K562 (cell line): ENCODE data around the gene PES1. TPM values are rescaled to one million over a fixed set of nuclear protein-coding genes. Genes with fewer than 3 reads are reported as not detected.
A peak's percentile ranks its signal among the peaks of the same experiment; 100 is the strongest.

Experiments
- ATAC-seq: fragments of 200-7000 bp; cut with Tn5 transposase; 3 replicates; pipeline ENCODE4 v1.9.1; 2020; ENCODE audit warnings: moderate library complexity
- BruUV-seq: library from RNA; stranded (reverse); fragments of 400-500 nt; replicated peaks from 2 replicates; lab custom pipeline; 2021; lab: Mats Ljungman, UMichigan
- CTCF ChIA-PET: fragments of 300-600 bp; formaldehyde crosslinking; extraction: SDS; loops from one replicate; lab custom pipeline; 2021; ENCODE audit warnings: low intra/inter-chr PET ratio; lab: Yijun Ruan, JAX
- POLR2A ChIA-PET: fragments of 300-600, 350-650 bp; sonication (Branson Sonifier 250); formaldehyde crosslinking; extraction: SDS; loops from one replicate; lab custom pipeline; 2021; ENCODE audit warnings: antibody characterized with exemption, inconsistent platforms; lab: Yijun Ruan, JAX
- DNase-seq, 4 experiments: peaks; one replicate each; pipeline versions ENCODE4 v3.0.0 to v3.0.0-alpha.2; 2011 to 2018; ENCODE audit warnings: low spot score in 3 of 4, mixed read lengths in 3 of 4; ENCODE audit errors: extremely low read depth in 1 of 4
- FAIRE-seq: peaks from 2 replicates; lab custom pipeline; 2011; peaks lifted over from hg19 to GRCh38; lab: Jason Lieb, UNC
- H2AFZ ChIP-seq: 2 replicates; pipeline ENCODE4 v1.6.0; 2011; ENCODE audit warnings: low read depth, low read length, control low read depth, inconsistent platforms
- H3K27ac ChIP-seq: fragments of 200-600 bp; 3 replicates; pipeline ENCODE4 v1.8.0; 2011; ENCODE audit warnings: low read depth, mild to moderate bottlenecking, control low read depth, inconsistent platforms, low read length, moderate library complexity, mixed read lengths; ENCODE audit errors: extremely low read depth
- H3K27me3 ChIP-seq, 2 experiments: fragments of 300-600 bp in 1 of 2; 2 replicates in 1 of 2; 3 replicates in 1 of 2; pipeline versions ENCODE4 v1.6.0 to v1.8.0; 2011; ENCODE audit warnings: inconsistent platforms in 2 of 2, low read length in 2 of 2, mild to moderate bottlenecking in 1 of 2, mixed read lengths in 1 of 2, moderate library complexity in 1 of 2; ENCODE audit not compliant: control insufficient read depth in 2 of 2, insufficient read depth in 2 of 2
- H3K36me3 ChIP-seq: fragments of 300-600 bp; 3 replicates; pipeline ENCODE4 v1.8.0; 2011; ENCODE audit warnings: mild to moderate bottlenecking, low read length, inconsistent platforms; ENCODE audit not compliant: control insufficient read depth, insufficient read depth
- H3K4me1 ChIP-seq, 2 experiments: fragments of 200-600 bp in 1 of 2; replicated peaks in 1 of 2; 2 replicates in 1 of 2; 3 replicates in 1 of 2; pipeline versions ENCODE4 v1.5.1 to v1.8.0; 2011; ENCODE audit warnings: inconsistent platforms in 2 of 2, low read length in 2 of 2, mild to moderate bottlenecking in 1 of 2, mixed read lengths in 1 of 2, moderate library complexity in 1 of 2; ENCODE audit not compliant: control insufficient read depth in 2 of 2, insufficient read depth in 2 of 2
- H3K4me2 ChIP-seq: 2 replicates; pipeline ENCODE4 v1.6.1; 2011; ENCODE audit warnings: low read length, control low read depth, inconsistent platforms, mixed read lengths; ENCODE audit not compliant: insufficient read depth
- H3K4me3 ChIP-seq: fragments of 200-600 bp; sonication (generic), shearing (Covaris generic); 2 replicates; pipeline ENCODE4 v1.5.1; 2016; ENCODE audit warnings: control low read depth, inconsistent platforms
- H3K79me2 ChIP-seq: fragments of 200-600 bp; 3 replicates; pipeline ENCODE4 v1.8.0; 2011; ENCODE audit warnings: low read length, inconsistent platforms; ENCODE audit not compliant: control insufficient read depth, insufficient read depth
- H3K9ac ChIP-seq, 2 experiments: 2 replicates each; pipeline versions ENCODE4 v1.6.0 to v1.6.1; 2011; ENCODE audit warnings: low read depth in 2 of 2, low read length in 2 of 2, control low read depth in 1 of 2, inconsistent platforms in 1 of 2, mild to moderate bottlenecking in 1 of 2, mixed read lengths in 1 of 2; ENCODE audit not compliant: insufficient read depth in 1 of 2
- H3K9me1 ChIP-seq: one replicate; pipeline ENCODE4 v1.6.0; 2011; ENCODE audit warnings: inconsistent platforms, mild to moderate bottlenecking, low read length, moderate library complexity; ENCODE audit not compliant: control insufficient read depth, insufficient read depth
- H3K9me3 ChIP-seq: replicated peaks from 2 replicates; pipeline ENCODE4 v1.5.1; 2011; ENCODE audit warnings: low read depth, low read length, inconsistent platforms; ENCODE audit not compliant: control insufficient read depth, insufficient read depth
- H4K20me1 ChIP-seq: replicated peaks from 2 replicates; pipeline ENCODE4 v1.6.1; 2011; ENCODE audit warnings: low read length, inconsistent platforms, mixed read lengths; ENCODE audit not compliant: control insufficient read depth, insufficient read depth
- CBFA2T3 ChIP-seq: fragments of 450-650 bp; IDR thresholded peaks from 2 replicates; pipeline ENCODE4 v1.6.1; 2017
- GABPA ChIP-seq: fragments of 200-800 bp; sonication (Bioruptor generic); conservative IDR thresholded peaks from 2 replicates; pipeline ENCODE4 v1.6.1; 2016; ENCODE audit warnings: low read depth, missing genetic modification characterization, missing compliant biosample characterization
- PHF8 ChIP-seq: fragments of 200-600 bp; sonication (generic); IDR thresholded peaks from 2 replicates; pipeline ENCODE4 v1.6.1; 2012; ENCODE audit warnings: mixed run types, mild to moderate bottlenecking, inconsistent platforms, low read length, moderate library complexity, borderline replicate concordance
- SNIP1 ChIP-seq: fragments of 450-650 bp; IDR thresholded peaks from 2 replicates; pipeline ENCODE4 v1.7.1; 2017; ENCODE audit warnings: low read depth, mild to moderate bottlenecking
- ZNF584 ChIP-seq: fragments of 200-800 bp; sonication (Bioruptor generic); IDR thresholded peaks from 2 replicates; pipeline ENCODE4 v1.6.1; 2016; ENCODE audit warnings: low read depth, mild to moderate bottlenecking, missing genetic modification characterization, missing compliant biosample characterization
- WGBS: fragments of 100-300 bp; shearing (Covaris generic); methylation state at CpG from one replicate; pipeline ENCODE4 v1.1.6; 2016; ENCODE audit warnings: low coverage, mixed read lengths; ENCODE audit not compliant: insufficient coverage; ENCODE audit errors: missing lambda C conversion rate; 5-methylcytosine and 5-hydroxymethylcytosine counted together
- in situ Hi-C: fragments of 300-500 bp; cut with MboI; formaldehyde crosslinking; loops from 4 replicates; pipeline ENCODE4 v1.15.0; 2018; ENCODE audit warnings: inconsistent platforms, mixed read lengths
- intact Hi-C: fragments of 100-400 bp; cut with micrococcal nuclease; formaldehyde crosslinking; loops from 2 replicates; pipeline ENCODE4 v1.14.2; 2022
- polyA plus RNA-seq, 8 experiments: library from polyadenylated mRNA; depleted of rRNA in 4 of 8; stranded (reverse) in 5 of 8; unstranded in 3 of 8; fragments of >200 nt; fragmentation: Nextera tagmentation in 2 of 8; fragmentation: Illumina TruSeq in 1 of 8; extraction: Ambion mirVana in 2 of 8; extraction: Trizol in 1 of 8; gene quantifications; 2 replicates each; pipeline versions ENCODE4 v1.2.1 to v1.2.3, GENCODE V29; 2011 to 2014; ENCODE audit warnings: inconsistent platforms in 1 of 8, missing spikeins in 1 of 8
- total RNA-seq, 7 experiments: library from RNA; depleted of rRNA in 6 of 7; stranded (reverse); fragments of >200 nt in 6 of 7; fragmentation: Illumina TruSeq in 2 of 7; extraction: Trizol in 2 of 7; gene quantifications; 2 replicates each; pipeline versions ENCODE4 v1.2.1 to v1.2.3, GENCODE V29; 2011 to 2021; ENCODE audit warnings: low replicate concordance in 1 of 7
- TF ChIP-seq, protein P1 (sequence below): fragments of 450-650 bp; IDR thresholded peaks from 2 replicates; pipeline ENCODE4 v1.6.1; 2018; ENCODE audit not compliant: partially characterized antibody

Gene PES1
- total and polyA plus RNA-seq, 9 of the 15 experiments (the other 6 are each of a cell fraction or from before 2014, with no cell fraction given), result 6.5 to 158 (median 94.3) TPM

- WGBS, result 69% methylated on average over 6 of the region's 7 CpGs
- Histone ChIP-seq H3K79me2 (no peaks in the 10 kb centered on the region), H2AFZ (peak overlapping the region; percentile 93), H4K20me1 (no peaks in the 10 kb centered on the region), H3K27ac (peak overlapping the region; percentile 56), H3K4me3 (peak overlapping the region; percentile 41; the same call in 1 of the 2 replicates), H3K4me2 (peak overlapping the region; percentile 87), H3K4me1 (peaks cover 21 to 41% of the 10 kb centered on the region in 2 experiments), H3K9ac (peak overlapping the region; percentile 48 to 85; a peak in 3 of 4 replicates), H3K9me3 (no peaks in the 10 kb centered on the region), H3K36me3 (no peaks in the 10 kb centered on the region), H3K9me1 (no peaks in the 10 kb centered on the region), H3K27me3 (no peaks in the 10 kb centered on the region)
- intact Hi-C loops (no loop called here), in situ Hi-C loops (loop anchor here (10.0 kb wide), 1 partner anchor 323 kb away; the partner anchor contains the start of gene CASTOR1)
- ChIA-PET POLR2A (interaction anchor here (0.6 to 2.8 kb wide), 7 partner anchors 9 to 971 kb away, joined by 3 to 17 read pairs (median 3); no protein-coding TSS in a partner anchor), CTCF (no interaction called here)
- 0 out of 2 replicates have a peak, but pooled peaks have one; percentile 8 for TF ChIP-seq ZNF584 (CRISPR knock-in tag)
- TF ChIP-seq SNIP1, result no peak
- TF ChIP-seq, protein P1, sequence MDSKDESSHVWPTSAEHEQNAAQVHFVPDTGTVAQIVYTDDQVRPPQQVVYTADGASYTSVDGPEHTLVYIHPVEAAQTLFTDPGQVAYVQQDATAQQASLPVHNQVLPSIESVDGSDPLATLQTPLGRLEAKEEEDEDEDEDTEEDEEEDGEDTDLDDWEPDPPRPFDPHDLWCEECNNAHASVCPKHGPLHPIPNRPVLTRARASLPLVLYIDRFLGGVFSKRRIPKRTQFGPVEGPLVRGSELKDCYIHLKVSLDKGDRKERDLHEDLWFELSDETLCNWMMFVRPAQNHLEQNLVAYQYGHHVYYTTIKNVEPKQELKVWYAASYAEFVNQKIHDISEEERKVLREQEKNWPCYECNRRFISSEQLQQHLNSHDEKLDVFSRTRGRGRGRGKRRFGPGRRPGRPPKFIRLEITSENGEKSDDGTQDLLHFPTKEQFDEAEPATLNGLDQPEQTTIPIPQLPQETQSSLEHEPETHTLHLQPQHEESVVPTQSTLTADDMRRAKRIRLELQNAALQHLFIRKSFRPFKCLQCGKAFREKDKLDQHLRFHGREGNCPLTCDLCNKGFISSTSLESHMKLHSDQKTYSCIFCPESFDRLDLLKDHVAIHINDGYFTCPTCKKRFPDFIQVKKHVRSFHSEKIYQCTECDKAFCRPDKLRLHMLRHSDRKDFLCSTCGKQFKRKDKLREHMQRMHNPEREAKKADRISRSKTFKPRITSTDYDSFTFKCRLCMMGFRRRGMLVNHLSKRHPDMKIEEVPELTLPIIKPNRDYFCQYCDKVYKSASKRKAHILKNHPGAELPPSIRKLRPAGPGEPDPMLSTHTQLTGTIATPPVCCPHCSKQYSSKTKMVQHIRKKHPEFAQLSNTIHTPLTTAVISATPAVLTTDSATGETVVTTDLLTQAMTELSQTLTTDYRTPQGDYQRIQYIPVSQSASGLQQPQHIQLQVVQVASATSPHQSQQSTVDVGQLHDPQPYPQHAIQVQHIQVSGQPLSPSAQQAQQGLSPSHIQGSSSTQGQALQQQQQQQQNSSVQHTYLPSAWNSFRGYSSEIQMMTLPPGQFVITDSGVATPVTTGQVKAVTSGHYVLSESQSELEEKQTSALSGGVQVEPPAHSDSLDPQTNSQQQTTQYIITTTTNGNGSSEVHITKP, result no peak
- TF ChIP-seq CBFA2T3, result no peak
- TF ChIP-seq PHF8, result peak; percentile 27; the same call in 1 of the 2 replicates
- peak; percentile 1; the same call in 1 of the 2 replicates for TF ChIP-seq GABPA (tag)
- ATAC-seq (no peak; the same call in 2 of the 3 replicates), DNase-seq (no peak), FAIRE-seq (no peak)
- BruUV-seq, result TSS peak; percentile 76
Measured at GRCh38 chr22:30607300-30607930, 15.7 kb upstream of the PES1 start.
